C4-2B (cell line): ENCODE data around the gene SUSD5.

Experiments used
- H3K27ac ChIP-seq: fragments of 450-650 bp; 2 replicates; pipeline ENCODE4 v1.5.1; 2017
- CTCF ChIP-seq: fragments of 450-650 bp; conservative IDR thresholded peaks from 2 replicates; pipeline ENCODE4 v1.5.1; 2017; ENCODE audit warnings: mild to moderate bottlenecking
- ZFX ChIP-seq: fragments of 450-650 bp; IDR thresholded peaks from 2 replicates; pipeline ENCODE4 v1.6.1; 2017

The SUSD5 gene

GRCh38 chr3:33153782-33154181 lies 64.8 kb downstream of the SUSD5 start:
- H3K27ac ChIP-seq = no peak overlapping the region
- TF ChIP-seq CTCF = no peak
- no peak for TF ChIP-seq ZFX

- no peak overlapping the region for H3K27ac ChIP-seq
- TF ChIP-seq CTCF (no peak), ZFX (no peak)
Observed at GRCh38 chr3:33152363-33153360, 65.9 kb downstream of the SUSD5 start.

- H3K27ac ChIP-seq = no peak overlapping the region
- TF ChIP-seq CTCF = no peak
- no peak for TF ChIP-seq ZFX
Observed at GRCh38 chr3:33149342-33149741, 69.3 kb downstream of the SUSD5 start.

GRCh38 chr3:33146791-33147445 lies 71.7 kb downstream of the SUSD5 start:
- TF ChIP-seq CTCF (peak; percentile 9; the same call in 1 of the 2 replicates), ZFX (no peak)
- no peak overlapping the region for H3K27ac ChIP-seq

- H3K27ac ChIP-seq = no peak overlapping the region
- TF ChIP-seq ZFX (no peak), CTCF (no peak)
Observed at GRCh38 chr3:33145901-33146580, 72.6 kb downstream of the SUSD5 start.

GRCh38 chr3:33145221-33145900 lies 73.2 kb downstream of the SUSD5 start:
- H3K27ac ChIP-seq = no peak overlapping the region
- TF ChIP-seq CTCF (no peak), ZFX (no peak)
